MCF 10A (cell line): Measurements from ENCODE around the gene CDKL5. TPM values are rescaled to one million over a fixed set of nuclear protein-coding genes. Genes with fewer than 3 reads are reported as not detected.

ENCODE experiments used
- BruUV-seq: library from RNA; stranded (reverse); fragments of 400-500 nt; replicated peaks from 2 replicates; lab custom pipeline; 2021; lab: Mats Ljungman, UMichigan
- CTCF ChIA-PET: fragments of 300-600 bp; sonication (Branson Sonifier 250); formaldehyde crosslinking; extraction: SDS; loops from one replicate; lab custom pipeline; 2021; ENCODE audit warnings: antibody characterized with exemption, inconsistent platforms; lab: Yijun Ruan, JAX
- POLR2A ChIA-PET: fragments of 300-600, 350-650 bp; sonication (Branson Sonifier 250); formaldehyde crosslinking; extraction: SDS; loops from one replicate; lab custom pipeline; 2020; ENCODE audit warnings: antibody characterized with exemption, inconsistent platforms; lab: Yijun Ruan, JAX
- DNase-seq: peaks from one replicate; pipeline ENCODE4 v3.0.0-alpha.2; 2018; ENCODE audit not compliant: unreplicated experiment
- H3K27ac Mint-ChIP-seq: one replicate; pipeline ENCODE4 v1.8.0; 2022; ENCODE audit warnings: mild to moderate bottlenecking, low read depth, mixed read lengths; ENCODE audit not compliant: unreplicated experiment
- H3K27me3 Mint-ChIP-seq: one replicate; pipeline ENCODE4 v1.8.0; 2022; ENCODE audit warnings: mixed read lengths; ENCODE audit not compliant: insufficient read depth, unreplicated experiment
- H3K36me3 Mint-ChIP-seq: one replicate; pipeline ENCODE4 v1.8.0; 2022; ENCODE audit warnings: mild to moderate bottlenecking, moderate library complexity, mixed read lengths; ENCODE audit not compliant: insufficient read depth, unreplicated experiment
- H3K4me1 Mint-ChIP-seq: one replicate; pipeline ENCODE4 v1.8.0; 2022; ENCODE audit warnings: mixed read lengths; ENCODE audit not compliant: insufficient read depth, unreplicated experiment
- H3K4me3 Mint-ChIP-seq: one replicate; pipeline ENCODE4 v1.8.0; 2022; ENCODE audit warnings: mild to moderate bottlenecking, moderate library complexity, mixed read lengths; ENCODE audit not compliant: unreplicated experiment
- H3K9me3 Mint-ChIP-seq: one replicate; pipeline ENCODE4 v1.8.0; 2022; ENCODE audit warnings: mixed read lengths; ENCODE audit not compliant: unreplicated experiment
- CTCF ChIP-seq: fragments of 200-600 bp; IDR thresholded peaks from one replicate; pipeline ENCODE4 v1.8.0; 2022; ENCODE audit warnings: antibody characterized with exemption, mild to moderate bottlenecking; ENCODE audit not compliant: unreplicated experiment
- intact Hi-C: fragments of 100-400 bp; cut with micrococcal nuclease; formaldehyde crosslinking; loops from 2 replicates; pipeline ENCODE4 v1.14.1; 2022
- total RNA-seq: library from RNA; stranded (reverse); gene quantifications from 2 replicates; pipeline ENCODE4 v1.2.3, GENCODE V29; 2022

The CDKL5 gene
- total RNA-seq, 1 experiment from 2014 or later: 8.2 TPM

GRCh38 chrX:18434896-18435295 is 9.5 kb downstream of the CDKL5 start:
- H3K4me1 Mint-ChIP-seq: no peaks in the 10 kb centered on the region
- intact Hi-C loops: no loop called here
- H3K9me3 Mint-ChIP-seq: peaks cover 7% of the 10 kb centered on the region
- no peak for TF ChIP-seq CTCF
- ChIA-PET POLR2A (no interaction called here), CTCF (no interaction called here)
- H3K36me3 Mint-ChIP-seq: peaks cover 6% of the 10 kb centered on the region
- H3K27me3 Mint-ChIP-seq: no peaks in the 10 kb centered on the region
- BruUV-seq: no TSS peak
- no peak overlapping the region for H3K4me3 Mint-ChIP-seq
- no peak overlapping the region for H3K27ac Mint-ChIP-seq
- DNase-seq: no peak

- no peak overlapping the region for H3K4me3 Mint-ChIP-seq
- no peaks in the 10 kb centered on the region for H3K4me1 Mint-ChIP-seq
- TF ChIP-seq CTCF: no peak
- H3K36me3 Mint-ChIP-seq: peaks cover 6% of the 10 kb centered on the region
- POLR2A ChIA-PET: no interaction called here
- BruUV-seq: no TSS peak
- H3K9me3 Mint-ChIP-seq: peaks cover 7% of the 10 kb centered on the region
- H3K27me3 Mint-ChIP-seq: no peaks in the 10 kb centered on the region
- intact Hi-C loops: no loop called here
- no peak overlapping the region for H3K27ac Mint-ChIP-seq
- DNase-seq: no peak
- CTCF ChIA-PET: no interaction called here
These were observed 10.6 kb downstream of the CDKL5 start for GRCh38 chrX:18436017-18436416.

- ChIA-PET POLR2A (no interaction called here), CTCF (no interaction called here)
- H3K9me3 Mint-ChIP-seq: peaks cover 14% of the 10 kb centered on the region
- no peak for TF ChIP-seq CTCF
- no TSS peak for BruUV-seq
- no peaks in the 10 kb centered on the region for H3K4me1 Mint-ChIP-seq
- H3K4me3 Mint-ChIP-seq: no peak overlapping the region
- no peak for DNase-seq
- H3K27me3 Mint-ChIP-seq: no peaks in the 10 kb centered on the region
- H3K36me3 Mint-ChIP-seq: peaks cover 6% of the 10 kb centered on the region
- H3K27ac Mint-ChIP-seq: no peak overlapping the region
- intact Hi-C loops: no loop called here
These were observed 15.4 kb downstream of the CDKL5 start for GRCh38 chrX:18440835-18441234.

GRCh38 chrX:18441780-18442367 is 16.5 kb downstream of the CDKL5 start:
- Mint-ChIP-seq H3K27me3 (no peaks in the 10 kb centered on the region), H3K27ac (no peak overlapping the region), H3K36me3 (peaks cover 6% of the 10 kb centered on the region), H3K9me3 (peaks cover 8% of the 10 kb centered on the region), H3K4me3 (no peak overlapping the region), H3K4me1 (no peaks in the 10 kb centered on the region)
- DNase-seq: no peak
- BruUV-seq: no TSS peak
- intact Hi-C loops: no loop called here
- ChIA-PET CTCF (no interaction called here), POLR2A (no interaction called here)
- TF ChIP-seq CTCF: no peak
